Kidney (tissue), 14 donors: Measurements from ENCODE around the gene TBC1D9. TPM values are rescaled to one million over a fixed set of nuclear protein-coding genes. Genes with fewer than 3 reads are reported as not detected.

ENCODE experiments used
- DNase-seq, 5 donors: peaks; one replicate each; pipeline ENCODE4 v3.0.0-alpha.2; 2013 to 2020
- FAIRE-seq: peaks from 2 replicates; lab custom pipeline; 2012; peaks lifted over from hg19 to GRCh38; lab: Jason Lieb, UNC
- H3K27ac ChIP-seq, 2 donors: one replicate each; pipeline ENCODE4 v1.7.0; 2013; ENCODE audit warnings: low read depth in 2 of 2, low read length in 2 of 2, inconsistent platforms in 1 of 2
- H3K27me3 ChIP-seq: one replicate; pipeline ENCODE4 v1.7.1; 2013; ENCODE audit warnings: low read length, inconsistent platforms; ENCODE audit not compliant: control insufficient read depth, insufficient read depth
- H3K36me3 ChIP-seq, 3 donors: one replicate each; pipeline versions ENCODE4 v1.7.0 to v1.7.1; 2013; ENCODE audit warnings: low read length in 3 of 3, control low read depth in 1 of 3, inconsistent platforms in 1 of 3; ENCODE audit not compliant: insufficient read depth in 3 of 3, control insufficient read depth in 2 of 3
- H3K4me1 ChIP-seq, 3 donors: one replicate each; pipeline versions ENCODE4 v1.7.0 to v1.7.1; 2013; ENCODE audit warnings: low read length in 3 of 3, inconsistent platforms in 1 of 3, low read depth in 1 of 3; ENCODE audit not compliant: control insufficient read depth in 2 of 3, insufficient read depth in 2 of 3
- H3K4me3 ChIP-seq, 3 donors: one replicate each; pipeline versions ENCODE4 v1.7.0 to v1.8.1; 2013; ENCODE audit warnings: low read length in 3 of 3, control low read depth in 1 of 3, inconsistent platforms in 1 of 3
- H3K9ac ChIP-seq, 3 donors: one replicate each; pipeline versions ENCODE4 v1.7.0 to v1.7.1; 2013; ENCODE audit warnings: low read length in 3 of 3, control low read depth in 1 of 3, inconsistent platforms in 1 of 3
- H3K9me3 ChIP-seq, 3 donors: one replicate each; pipeline versions ENCODE4 v1.7.0 to v1.7.1; 2013; ENCODE audit warnings: low read length in 3 of 3, control low read depth in 1 of 3, inconsistent platforms in 1 of 3; ENCODE audit not compliant: control insufficient read depth in 2 of 3, insufficient read depth in 1 of 3
- CTCF ChIP-seq: IDR thresholded peaks from 3 replicates; pipeline ENCODE4 v1.5.1; 2012; ENCODE audit warnings: mild to moderate bottlenecking, moderate library complexity, borderline replicate concordance; ENCODE audit not compliant: insufficient read depth; ENCODE audit errors: extremely low read depth
- intact Hi-C: fragments of 100-400 bp; cut with DNase I; formaldehyde crosslinking; loops from one replicate; pipeline ENCODE4 v1.11.1; 2022
- polyA plus RNA-seq: library from polyadenylated mRNA; stranded (reverse); fragments of 350-450 nt; fragmentation: Illumina TruSeq; extraction: RNeasy Lipid Tissue Mini Kit (QIAGEN cat#74804); gene quantifications from one replicate; pipeline ENCODE4 v1.2.3, GENCODE V29; 2014; ENCODE audit warnings: low read depth, low replicate concordance; ENCODE audit not compliant: insufficient read depth
- total RNA-seq: library from RNA; stranded (reverse); fragmentation: NEBNext Ultra II Directional; extraction: Animal tissue kit (Norgen Biotek cat#: 25700); gene quantifications from one replicate; pipeline ENCODE4 v1.2.1, GENCODE V29; 2021
- donor health status: control.
- donor health status: control.
- donor health status: control.
- donor health status: control.
- donor health status: control.
- donor health status: DM: yes; HTN: yes; CAD: no.
- donor health status: Normal renal cell carcinoma (clear cell type).

The TBC1D9 gene
- total and polyA plus RNA-seq, 2 donors from 2014 or later: 14.4 to 38.6 TPM

- no peaks in the 10 kb centered on the region for H3K9me3 ChIP-seq
- intact Hi-C loops: no loop called here
- H3K4me3 ChIP-seq: no peak overlapping the region
- H3K36me3 ChIP-seq: no peaks in the 10 kb centered on the region
- no peak overlapping the region for H3K27ac ChIP-seq
- FAIRE-seq: no peak
- H3K4me1 ChIP-seq: peaks cover 0 to 23% (median 20%) of the 10 kb centered on the region in 3 donors
- no peak for DNase-seq
- H3K27me3 ChIP-seq: no peaks in the 10 kb centered on the region
- H3K9ac ChIP-seq: no peak overlapping the region
- TF ChIP-seq CTCF: no peak
Observed at GRCh38 chr4:140706665-140707064, 49.5 kb downstream of the TBC1D9 start.

GRCh38 chr4:140706276-140706625, 49.9 kb downstream of the TBC1D9 start:
- Histone ChIP-seq H3K27ac (no peak overlapping the region), H3K27me3 (no peaks in the 10 kb centered on the region), H3K4me1 (peaks cover 0 to 23% (median 20%) of the 10 kb centered on the region in 3 donors), H3K9me3 (no peaks in the 10 kb centered on the region), H3K36me3 (no peaks in the 10 kb centered on the region), H3K4me3 (no peak overlapping the region), H3K9ac (no peak overlapping the region)
- intact Hi-C loops: no loop called here
- no peak for TF ChIP-seq CTCF
- no peak for DNase-seq
- FAIRE-seq: no peak

- Histone ChIP-seq H3K9me3 (no peaks in the 10 kb centered on the region), H3K27me3 (no peaks in the 10 kb centered on the region), H3K9ac (no peak overlapping the region), H3K4me3 (no peak overlapping the region), H3K27ac (no peak overlapping the region), H3K36me3 (peaks cover 0 to 4% (median 2%) of the 10 kb centered on the region in 3 donors), H3K4me1 (peaks cover 0 to 23% (median 19%) of the 10 kb centered on the region in 3 donors)
- no peak for DNase-seq
- intact Hi-C loops: no loop called here
- no peak for FAIRE-seq
- TF ChIP-seq CTCF: no peak
Observed at GRCh38 chr4:140705625-140706275, 50.4 kb downstream of the TBC1D9 start.

GRCh38 chr4:140704964-140705363, 51.2 kb downstream of the TBC1D9 start:
- H3K27ac ChIP-seq: no peak overlapping the region
- no peak overlapping the region for H3K4me3 ChIP-seq
- H3K9ac ChIP-seq: no peak overlapping the region
- no peaks in the 10 kb centered on the region for H3K27me3 ChIP-seq
- DNase-seq: no peak
- TF ChIP-seq CTCF: no peak
- intact Hi-C loops: no loop called here
- no peaks in the 10 kb centered on the region for H3K9me3 ChIP-seq
- H3K36me3 ChIP-seq: peaks cover 0 to 5% (median 2%) of the 10 kb centered on the region in 3 donors
- no peak for FAIRE-seq
- peaks cover 0 to 22% (median 14%) of the 10 kb centered on the region in 3 donors for H3K4me1 ChIP-seq
